AG09309 (cell line): Measurements from ENCODE around the gene NOXO1.

Experiments used
- DNase-seq: peaks from one replicate; pipeline ENCODE4 v3.0.0-alpha.2; 2010; ENCODE audit warnings: low read depth
- H3K4me3 ChIP-seq: 2 replicates; pipeline ENCODE4 v1.5.1; 2011; ENCODE audit warnings: mild to moderate bottlenecking, low read depth, low read length, moderate library complexity; ENCODE audit not compliant: control insufficient read depth
- CTCF ChIP-seq: IDR thresholded peaks from 2 replicates; pipeline ENCODE4 v1.5.1; 2011; ENCODE audit warnings: mild to moderate bottlenecking, low read depth, low read length, inconsistent platforms; ENCODE audit not compliant: insufficient read depth, control insufficient read depth; ENCODE audit errors: missing control alignments

The NOXO1 gene

GRCh38 chr16:1950047-1950446 is 31.2 kb downstream of the NOXO1 start:
- no peak for DNase-seq
- H3K4me3 ChIP-seq: no peak overlapping the region
- TF ChIP-seq CTCF: no peak

- H3K4me3 ChIP-seq: no peak overlapping the region
- DNase-seq: no peak
- TF ChIP-seq CTCF: no peak
These were observed 31.8 kb downstream of the NOXO1 start for GRCh38 chr16:1949507-1949906.

- TF ChIP-seq CTCF: no peak
- H3K4me3 ChIP-seq: no peak overlapping the region
These were observed 33.9 kb downstream of the NOXO1 start for GRCh38 chr16:1947369-1947670.

GRCh38 chr16:1946495-1947368 is 34.5 kb downstream of the NOXO1 start:
- H3K4me3 ChIP-seq: no peak overlapping the region
- no peak for TF ChIP-seq CTCF
- no peak for DNase-seq

More at GRCh38 chr16:1947369-1947670, 33.9 kb downstream of the NOXO1 start:
- DNase-seq: no peak

- no peak for DNase-seq
- no peak overlapping the region for H3K4me3 ChIP-seq
These were observed 35.5 kb downstream of the NOXO1 start for GRCh38 chr16:1945559-1946391.

More at GRCh38 chr16:1945559-1946391, 35.5 kb downstream of the NOXO1 start:
- no peak for TF ChIP-seq CTCF
